GM06990 (cell line): ENCODE results near the gene SNAP47.

Experiments used
- DNase-seq: peaks from one replicate; pipeline ENCODE4 v3.0.0-alpha.2; 2011; ENCODE audit not compliant: insufficient read length; ENCODE audit errors: extremely low read depth
- H3K27me3 ChIP-seq: replicated peaks from 2 replicates; pipeline ENCODE4 v1.6.0; 2011; ENCODE audit warnings: low read length; ENCODE audit not compliant: control insufficient read depth, insufficient read depth
- H3K36me3 ChIP-seq: 2 replicates; pipeline ENCODE4 v1.5.1; 2011; ENCODE audit warnings: low read length; ENCODE audit not compliant: control insufficient read depth, insufficient read depth
- H3K4me3 ChIP-seq: replicated peaks from 2 replicates; pipeline ENCODE4 v1.5.1; 2011; ENCODE audit warnings: low read depth, mild to moderate bottlenecking, control low read depth, low read length
- CTCF ChIP-seq: IDR thresholded peaks from 2 replicates; pipeline ENCODE4 v1.5.1; 2011; ENCODE audit warnings: low read length, control low read depth, mild to moderate bottlenecking, inconsistent platforms; ENCODE audit not compliant: insufficient read depth, poor library complexity, severe bottlenecking

SNAP47 gene

GRCh38 chr1:227795732-227796131 lies 60.5 kb downstream of the SNAP47 start:
- no peaks in the 10 kb centered on the region; the same call in 1 of the 2 replicates for H3K27me3 ChIP-seq
- no peaks in the 10 kb centered on the region for H3K36me3 ChIP-seq
- no peak for DNase-seq
- H3K4me3 ChIP-seq, result no peak overlapping the region
- no peak for TF ChIP-seq CTCF

- DNase-seq, result no peak
- Histone ChIP-seq H3K36me3 (no peaks in the 10 kb centered on the region), H3K27me3 (no peaks in the 10 kb centered on the region; the same call in 1 of the 2 replicates), H3K4me3 (no peak overlapping the region)
- no peak for TF ChIP-seq CTCF
Measured at GRCh38 chr1:227796359-227796915, 61.2 kb downstream of the SNAP47 start.

GRCh38 chr1:227797144-227797543 lies 61.9 kb downstream of the SNAP47 start:
- H3K4me3 ChIP-seq, result no peak overlapping the region
- TF ChIP-seq CTCF, result no peak
- no peaks in the 10 kb centered on the region for H3K36me3 ChIP-seq
- H3K27me3 ChIP-seq, result no peaks in the 10 kb centered on the region; the same call in 1 of the 2 replicates
- no peak for DNase-seq

- no peaks in the 10 kb centered on the region for H3K36me3 ChIP-seq
- no peak for DNase-seq
Measured at GRCh38 chr1:227797625-227798024, 62.4 kb downstream of the SNAP47 start.

GRCh38 chr1:227798078-227798802 lies 63.0 kb downstream of the SNAP47 start:
- DNase-seq, result no peak
- H3K27me3 ChIP-seq, result no peaks in the 10 kb centered on the region; the same call in 1 of the 2 replicates
- no peak for TF ChIP-seq CTCF
- no peak overlapping the region for H3K4me3 ChIP-seq
- H3K36me3 ChIP-seq, result no peaks in the 10 kb centered on the region

More at GRCh38 chr1:227797625-227798024, 62.4 kb downstream of the SNAP47 start:
- no peaks in the 10 kb centered on the region; the same call in 1 of the 2 replicates for H3K27me3 ChIP-seq
- no peak overlapping the region for H3K4me3 ChIP-seq
- no peak for TF ChIP-seq CTCF
